Loucy (cell line): Measurements from ENCODE around the gene EDEM2.

ENCODE experiments used
- H2AFZ ChIP-seq: fragments of 200-600 bp; sonication (generic); 2 replicates; pipeline ENCODE4 v1.6.0; 2016; ENCODE audit warnings: antibody characterized with exemption, mild to moderate bottlenecking, low read length, moderate library complexity
- H3F3A ChIP-seq: fragments of 200-600 bp; 2 replicates; pipeline ENCODE4 v1.6.0; 2016; ENCODE audit warnings: antibody characterized with exemption, low read depth, mild to moderate bottlenecking
- H3K27me3 ChIP-seq: fragments of 200-600 bp; sonication (generic); 2 replicates; pipeline ENCODE4 v1.6.1; 2014; ENCODE audit warnings: low read length, mild to moderate bottlenecking; ENCODE audit not compliant: insufficient read depth, poor library complexity, severe bottlenecking
- H3K36me3 ChIP-seq: fragments of 200-600 bp; sonication (generic); 2 replicates; pipeline ENCODE4 v1.6.1; 2016; ENCODE audit warnings: low read length; ENCODE audit not compliant: insufficient read depth
- H3K4me1 ChIP-seq: fragments of 200-600 bp; sonication (generic); 2 replicates; pipeline ENCODE4 v1.5.1; 2014; ENCODE audit warnings: low read length, mild to moderate bottlenecking; ENCODE audit not compliant: insufficient read depth, poor library complexity, severe bottlenecking
- H3K4me2 ChIP-seq: fragments of 200-600 bp; sonication (generic); 2 replicates; pipeline ENCODE4 v1.6.0; 2014; ENCODE audit warnings: antibody characterized with exemption, low read length, low read depth, mild to moderate bottlenecking; ENCODE audit not compliant: poor library complexity, severe bottlenecking
- H3K4me3 ChIP-seq: fragments of 200-600 bp; sonication (generic); 2 replicates; pipeline ENCODE4 v1.5.1; 2014; ENCODE audit warnings: low read length, mild to moderate bottlenecking, mixed read lengths; ENCODE audit not compliant: poor library complexity, severe bottlenecking
- H3K79me2 ChIP-seq: fragments of 200-600 bp; sonication (generic); 2 replicates; pipeline ENCODE4 v1.6.1; 2014; ENCODE audit warnings: low read length; ENCODE audit not compliant: insufficient read depth
- H3K9ac ChIP-seq: fragments of 200-600 bp; sonication (generic); 2 replicates; pipeline ENCODE4 v1.6.0; 2014; ENCODE audit warnings: mild to moderate bottlenecking, low read depth, low read length, moderate library complexity; ENCODE audit not compliant: poor library complexity, severe bottlenecking
- H3K9me2 ChIP-seq: fragments of 200-600 bp; sonication (generic); replicated peaks from 2 replicates; pipeline ENCODE4 v1.6.1; 2016; ENCODE audit warnings: low read depth, low read length, mixed read lengths
- H3K9me3 ChIP-seq: fragments of 200-600 bp; sonication (generic); 2 replicates; pipeline ENCODE4 v1.6.1; 2014; ENCODE audit warnings: mild to moderate bottlenecking, antibody characterized with exemption, low read length, low read depth; ENCODE audit not compliant: insufficient read depth
- H4K20me1 ChIP-seq: fragments of 200-600 bp; sonication (generic); 2 replicates; pipeline ENCODE4 v1.6.0; 2014; ENCODE audit warnings: antibody characterized with exemption, low read length, mild to moderate bottlenecking; ENCODE audit not compliant: insufficient read depth, poor library complexity, severe bottlenecking
- EZH2phosphoT487 ChIP-seq: fragments of 200-600 bp; IDR thresholded peaks from 2 replicates; pipeline ENCODE4 v1.6.1; 2018; ENCODE audit warnings: antibody characterized with exemption, mild to moderate bottlenecking, moderate library complexity, borderline replicate concordance
- TF ChIP-seq, protein P1 (sequence below): fragments of 200-600 bp; sonication (generic); conservative IDR thresholded peaks from 2 replicates; pipeline ENCODE4 v1.5.1; 2014; ENCODE audit warnings: mild to moderate bottlenecking, antibody characterized with exemption, low read length

The EDEM2 gene

DNA sequence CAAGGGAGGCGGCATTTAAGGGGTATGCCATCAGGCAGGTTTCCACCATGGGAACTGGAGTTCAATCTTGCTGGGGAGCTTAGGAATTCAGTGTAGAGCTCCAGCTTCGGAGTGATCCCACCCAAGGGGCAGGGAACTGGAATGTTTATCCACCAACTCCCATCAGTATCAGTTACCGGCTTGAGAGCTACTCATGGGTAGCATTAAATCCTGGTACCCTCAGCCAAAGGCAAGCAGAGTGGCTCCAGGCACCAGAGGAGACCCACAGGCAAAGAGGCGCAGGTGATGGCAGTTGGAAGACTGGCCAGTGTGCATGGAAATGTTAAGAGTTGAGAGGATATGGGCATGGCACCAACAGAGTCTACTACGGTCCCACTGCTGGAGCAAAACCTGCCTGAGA is 14.1 kb downstream of the EDEM2 start:
- Histone ChIP-seq H3K4me2 (no peak overlapping the region), H3K9me2 (no peaks in the 10 kb centered on the region), H3K9ac (no peak overlapping the region), H3F3A (no peaks in the 10 kb centered on the region), H2AFZ (no peak overlapping the region), H3K79me2 (no peaks in the 10 kb centered on the region), H3K36me3 (peaks cover 13% of the 10 kb centered on the region; the same call in 1 of the 2 replicates), H3K27me3 (no peaks in the 10 kb centered on the region), H3K9me3 (no peaks in the 10 kb centered on the region), H3K4me3 (no peak overlapping the region), H4K20me1 (no peaks in the 10 kb centered on the region), H3K4me1 (no peaks in the 10 kb centered on the region)
- TF ChIP-seq, protein P1, sequence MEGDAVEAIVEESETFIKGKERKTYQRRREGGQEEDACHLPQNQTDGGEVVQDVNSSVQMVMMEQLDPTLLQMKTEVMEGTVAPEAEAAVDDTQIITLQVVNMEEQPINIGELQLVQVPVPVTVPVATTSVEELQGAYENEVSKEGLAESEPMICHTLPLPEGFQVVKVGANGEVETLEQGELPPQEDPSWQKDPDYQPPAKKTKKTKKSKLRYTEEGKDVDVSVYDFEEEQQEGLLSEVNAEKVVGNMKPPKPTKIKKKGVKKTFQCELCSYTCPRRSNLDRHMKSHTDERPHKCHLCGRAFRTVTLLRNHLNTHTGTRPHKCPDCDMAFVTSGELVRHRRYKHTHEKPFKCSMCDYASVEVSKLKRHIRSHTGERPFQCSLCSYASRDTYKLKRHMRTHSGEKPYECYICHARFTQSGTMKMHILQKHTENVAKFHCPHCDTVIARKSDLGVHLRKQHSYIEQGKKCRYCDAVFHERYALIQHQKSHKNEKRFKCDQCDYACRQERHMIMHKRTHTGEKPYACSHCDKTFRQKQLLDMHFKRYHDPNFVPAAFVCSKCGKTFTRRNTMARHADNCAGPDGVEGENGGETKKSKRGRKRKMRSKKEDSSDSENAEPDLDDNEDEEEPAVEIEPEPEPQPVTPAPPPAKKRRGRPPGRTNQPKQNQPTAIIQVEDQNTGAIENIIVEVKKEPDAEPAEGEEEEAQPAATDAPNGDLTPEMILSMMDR, result no peak

DNA sequence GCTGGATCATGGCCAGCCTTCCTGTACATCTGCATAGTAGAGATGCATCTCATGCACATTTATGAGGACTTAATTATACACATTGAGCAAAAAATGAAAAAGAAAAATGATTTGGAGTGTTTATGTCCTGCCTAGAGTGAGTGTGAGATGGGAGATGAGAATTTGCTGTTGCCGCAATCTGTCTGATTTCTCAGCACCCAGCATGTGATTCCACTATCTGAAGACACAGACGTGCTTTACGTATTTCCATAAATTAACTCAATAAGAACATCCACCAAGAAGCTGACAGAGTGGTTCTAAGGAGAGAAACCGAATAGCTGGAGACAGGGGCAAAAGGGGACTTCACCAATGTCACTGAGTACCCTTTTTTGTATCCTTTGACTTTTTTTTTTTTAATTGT is 15.2 kb downstream of the EDEM2 start:
- Histone ChIP-seq H3K36me3 (peaks cover 12% of the 10 kb centered on the region; the same call in 1 of the 2 replicates), H2AFZ (no peak overlapping the region)
- TF ChIP-seq, protein P1, result no peak
- TF ChIP-seq EZH2phosphoT487, result no peak

GRCh38 chr20:35129647-35130069 is 17.5 kb downstream of the EDEM2 start:
- Histone ChIP-seq H3K4me2 (no peak overlapping the region), H3F3A (no peaks in the 10 kb centered on the region), H3K4me3 (no peak overlapping the region), H3K9ac (no peak overlapping the region), H3K79me2 (no peaks in the 10 kb centered on the region), H3K9me2 (no peaks in the 10 kb centered on the region), H3K9me3 (no peaks in the 10 kb centered on the region), H3K4me1 (no peaks in the 10 kb centered on the region), H3K36me3 (peaks cover 9% of the 10 kb centered on the region; the same call in 1 of the 2 replicates), H4K20me1 (no peaks in the 10 kb centered on the region), H3K27me3 (no peaks in the 10 kb centered on the region), H2AFZ (no peak overlapping the region)
- TF ChIP-seq EZH2phosphoT487, result no peak
- TF ChIP-seq, protein P1, result no peak

More for the DNA sequence above, 15.2 kb downstream of the EDEM2 start:
- no peaks in the 10 kb centered on the region for H3K79me2 ChIP-seq
- no peak overlapping the region for H3K9ac ChIP-seq
- H3K9me2 ChIP-seq, result no peaks in the 10 kb centered on the region
- H3K9me3 ChIP-seq, result no peaks in the 10 kb centered on the region
- no peaks in the 10 kb centered on the region for H3K27me3 ChIP-seq
- H4K20me1 ChIP-seq, result no peaks in the 10 kb centered on the region
- H3K4me3 ChIP-seq, result no peak overlapping the region
- H3K4me1 ChIP-seq, result no peaks in the 10 kb centered on the region
- H3F3A ChIP-seq, result no peaks in the 10 kb centered on the region
- no peak overlapping the region for H3K4me2 ChIP-seq
